Bronchial smooth muscle cell (primary cell): Measurements from ENCODE around the gene RAG2. TPM values are rescaled to one million over a fixed set of nuclear protein-coding genes. Genes with fewer than 3 reads are reported as not detected.

Source experiments
- total RNA-seq: library from RNA; depleted of rRNA; stranded (reverse); fragments of >200 nt; gene quantifications from 2 replicates; pipeline ENCODE4 v1.2.1, GENCODE V29; 2014

The RAG2 gene
- not detected in 2 replicates for total RNA-seq

GRCh38 chr11:36598051-36598450, at the start of gene RAG2:
RAG2 (minus strand) TSS chr11:36598236; CDS start chr11:36594168, 4,068 bp downstream.

GRCh38 chr11:36594316-36594989, 3.6 kb downstream of the RAG2 start, which contains the start of gene IFTAP:
IFTAP (plus strand) TSS chr11:36594502; CDS start chr11:36610104, 15,602 bp downstream.

DNA sequence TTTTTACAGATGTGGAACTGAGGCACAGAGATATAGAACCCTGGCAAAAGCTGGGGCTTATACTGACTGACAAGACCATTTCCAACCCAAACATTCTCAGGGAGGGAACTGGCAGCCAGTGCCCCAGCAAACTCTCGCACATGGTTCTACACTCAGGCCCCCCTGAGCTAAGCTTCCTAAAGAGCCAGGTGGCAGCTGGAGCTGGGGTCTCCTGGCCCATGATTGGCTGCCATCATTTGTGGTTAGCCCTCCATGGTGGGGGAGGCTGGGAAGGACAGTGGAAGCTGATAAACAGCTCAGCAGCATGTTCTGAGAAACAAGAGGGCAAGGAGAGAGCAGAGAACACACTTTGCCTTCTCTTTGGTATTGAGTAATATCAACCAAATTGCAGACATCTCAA, 30.3 kb downstream of the RAG2 start, which contains the start of gene RAG1:
Gene RAG1 (plus strand): TSS at position 314 of the 400 bp plus-strand sequence. CDS start 5,298 bp downstream, outside the sequence.

Other genes starting within 250 kb of the RAG2 start
- gene TRAF6, start 88.0 kb downstream of the RAG2 start, total RNA-seq, result 3.5 and 4.2 TPM in 2 replicates
- gene RAG1, start 30.2 kb downstream of the RAG2 start, total RNA-seq, result 0.43 and 0.63 TPM in 2 replicates
- gene IFTAP, start 3.7 kb downstream of the RAG2 start, total RNA-seq, result 39.6 and 46.8 TPM in 2 replicates